HEK293 (cell line): ENCODE data around the gene FBXO17.
A peak's percentile ranks its signal among the peaks of the same experiment; 100 is the strongest.

Experiments used
- CTCF ChIA-PET: fragments of 350-600 bp; formaldehyde crosslinking; extraction: SDS; loops from one replicate; lab custom pipeline; 2021; ENCODE audit warnings: antibody characterized with exemption; lab: Yijun Ruan, JAX
- POLR2A ChIA-PET: fragments of 300-600 bp; formaldehyde crosslinking; extraction: SDS; loops from one replicate; lab custom pipeline; 2020; ENCODE audit warnings: antibody characterized with exemption, inconsistent platforms; lab: Yijun Ruan, JAX
- H3K27ac ChIP-seq: fragments of 200-500 bp; sonication (Bioruptor generic); 2 replicates; pipeline ENCODE4 v1.5.1; 2014; ENCODE audit warnings: low read depth, low read length, control low read depth, inconsistent platforms; ENCODE audit errors: extremely low read depth
- H3K36me3 ChIP-seq, 2 experiments: fragments of 200-500 bp in 1 of 2; sonication (Bioruptor generic) in 1 of 2; 1 replicate in 1 of 2; 2 replicates in 1 of 2; pipeline ENCODE4 v1.5.1; 2014 to 2017; ENCODE audit warnings: inconsistent platforms in 2 of 2, low read length in 2 of 2; ENCODE audit not compliant: control insufficient read depth in 2 of 2, insufficient read depth in 1 of 2
- H3K4me1 ChIP-seq: fragments of 200-500 bp; sonication (Bioruptor generic); 2 replicates; pipeline ENCODE4 v1.5.1; 2014; ENCODE audit warnings: mild to moderate bottlenecking, low read length, inconsistent platforms; ENCODE audit not compliant: control insufficient read depth, insufficient read depth
- H3K4me3 ChIP-seq: 2 replicates; pipeline ENCODE4 v1.5.1; 2011; ENCODE audit warnings: low read depth, mild to moderate bottlenecking, control low read depth, low read length, moderate library complexity
- H3K9me3 ChIP-seq: fragments of 200-500 bp; sonication (Bioruptor generic); 2 replicates; pipeline ENCODE4 v1.5.1; 2014; ENCODE audit warnings: low read depth, low read length, inconsistent platforms; ENCODE audit not compliant: control insufficient read depth, insufficient read depth
- EGR2 ChIP-seq: fragments of 450-650 bp; formaldehyde crosslinking; IDR thresholded peaks from 2 replicates; pipeline ENCODE4 v1.5.1; 2016; ENCODE audit warnings: low read depth, missing biosample characterization, missing genetic modification characterization
- KLF16 ChIP-seq: fragments of 450-650 bp; formaldehyde crosslinking; IDR thresholded peaks from 2 replicates; pipeline ENCODE4 v1.5.1; 2017; ENCODE audit warnings: missing biosample characterization, missing genetic modification characterization
- PATZ1 ChIP-seq: fragments of 450-650 bp; formaldehyde crosslinking; IDR thresholded peaks from 2 replicates; pipeline ENCODE4 v1.5.1; 2016; ENCODE audit warnings: missing biosample characterization, missing genetic modification characterization
- PRDM1 ChIP-seq: fragments of 450-650 bp; formaldehyde crosslinking; IDR thresholded peaks from 2 replicates; pipeline ENCODE4; 2016; ENCODE audit warnings: missing biosample characterization, missing genetic modification characterization
- SALL2 ChIP-seq: fragments of 450-650 bp; formaldehyde crosslinking; IDR thresholded peaks from 2 replicates; pipeline ENCODE4 v1.5.0; 2017; ENCODE audit warnings: missing biosample characterization, mild to moderate bottlenecking, missing genetic modification characterization, borderline replicate concordance
- SETDB1 ChIP-seq: IDR thresholded peaks from one replicate; pipeline ENCODE4 v1.6.1; 2017; ENCODE audit warnings: mild to moderate bottlenecking, low read length, moderate library complexity, mixed read lengths; ENCODE audit not compliant: insufficient read length
- ZBTB49 ChIP-seq: fragments of 450-650 bp; formaldehyde crosslinking; IDR thresholded peaks from 2 replicates; pipeline ENCODE4 v1.5.1; 2016; ENCODE audit warnings: missing biosample characterization, missing genetic modification characterization, low read depth
- ZEB2 ChIP-seq: fragments of 450-650 bp; formaldehyde crosslinking; IDR thresholded peaks from 2 replicates; pipeline ENCODE4 v1.5.1; 2016; ENCODE audit warnings: missing biosample characterization, missing genetic modification characterization
- ZFHX2 ChIP-seq: fragments of 450-650 bp; formaldehyde crosslinking; conservative IDR thresholded peaks from 2 replicates; pipeline ENCODE4 v1.5.1; 2016; ENCODE audit warnings: missing biosample characterization, missing genetic modification characterization
- ZFP3 ChIP-seq: fragments of 450-650 bp; formaldehyde crosslinking; IDR thresholded peaks from 2 replicates; pipeline ENCODE4 v1.5.1; 2016; ENCODE audit warnings: low read depth, missing biosample characterization, missing genetic modification characterization
- ZIC2 ChIP-seq: fragments of 450-650 bp; formaldehyde crosslinking; IDR thresholded peaks from 2 replicates; pipeline ENCODE4 v1.5.1; 2016; ENCODE audit warnings: missing biosample characterization, missing genetic modification characterization
- ZNF140 ChIP-seq: fragments of 450-650 bp; formaldehyde crosslinking; IDR thresholded peaks from 2 replicates; pipeline ENCODE4 v1.5.1; 2016; ENCODE audit warnings: missing biosample characterization, missing genetic modification characterization
- ZNF223 ChIP-seq: fragments of 450-650 bp; formaldehyde crosslinking; IDR thresholded peaks from 2 replicates; pipeline ENCODE4 v1.5.1; 2016; ENCODE audit warnings: missing biosample characterization, missing genetic modification characterization
- ZNF23 ChIP-seq: fragments of 450-650 bp; formaldehyde crosslinking; IDR thresholded peaks from 2 replicates; pipeline ENCODE4 v1.5.1; 2016; ENCODE audit warnings: missing biosample characterization, missing genetic modification characterization, borderline replicate concordance
- ZNF248 ChIP-seq: fragments of 450-650 bp; formaldehyde crosslinking; IDR thresholded peaks from 2 replicates; pipeline ENCODE4 v1.5.1; 2017; ENCODE audit warnings: missing biosample characterization, missing genetic modification characterization
- ZNF302 ChIP-seq: fragments of 450-650 bp; formaldehyde crosslinking; IDR thresholded peaks from 2 replicates; pipeline ENCODE4 v1.5.1; 2016; ENCODE audit warnings: missing biosample characterization, missing genetic modification characterization, low read depth
- ZNF391 ChIP-seq: fragments of 450-650 bp; formaldehyde crosslinking; IDR thresholded peaks from 2 replicates; pipeline ENCODE4 v1.5.1; 2016; ENCODE audit warnings: low read depth, missing biosample characterization, missing genetic modification characterization, borderline replicate concordance
- ZNF423 ChIP-seq: fragments of 450-650 bp; formaldehyde crosslinking; IDR thresholded peaks from 2 replicates; pipeline ENCODE4 v1.5.1; 2016; ENCODE audit warnings: missing biosample characterization, missing genetic modification characterization
- ZNF473 ChIP-seq: fragments of 450-650 bp; formaldehyde crosslinking; IDR thresholded peaks from 2 replicates; pipeline ENCODE4 v1.5.1; 2017; ENCODE audit warnings: missing biosample characterization, missing genetic modification characterization
- ZNF501 ChIP-seq: fragments of 450-650 bp; formaldehyde crosslinking; IDR thresholded peaks from 2 replicates; pipeline ENCODE4 v1.5.1; 2016; ENCODE audit warnings: missing biosample characterization, missing genetic modification characterization
- ZNF514 ChIP-seq: fragments of 450-650 bp; formaldehyde crosslinking; IDR thresholded peaks from 2 replicates; pipeline ENCODE4 v1.5.1; 2016; ENCODE audit warnings: missing biosample characterization, missing genetic modification characterization
- ZNF530 ChIP-seq: fragments of 450-650 bp; formaldehyde crosslinking; IDR thresholded peaks from 2 replicates; pipeline ENCODE4 v1.5.1; 2016; ENCODE audit warnings: low read depth, missing biosample characterization, missing genetic modification characterization
- ZNF624 ChIP-seq: fragments of 450-650 bp; formaldehyde crosslinking; IDR thresholded peaks from 2 replicates; pipeline ENCODE4 v1.5.1; 2017; ENCODE audit warnings: missing biosample characterization, missing genetic modification characterization
- ZNF660 ChIP-seq: fragments of 450-650 bp; IDR thresholded peaks from 2 replicates; pipeline ENCODE4 v1.5.1; 2018; ENCODE audit warnings: missing biosample characterization, mild to moderate bottlenecking, missing genetic modification characterization
- ZNF692 ChIP-seq: fragments of 450-650 bp; formaldehyde crosslinking; IDR thresholded peaks from 2 replicates; pipeline ENCODE4 v1.5.1; 2016; ENCODE audit warnings: missing biosample characterization, missing genetic modification characterization
- ZNF776 ChIP-seq: fragments of 450-650 bp; formaldehyde crosslinking; IDR thresholded peaks from 2 replicates; pipeline ENCODE4 v1.5.0; 2017; ENCODE audit warnings: missing biosample characterization, missing genetic modification characterization, borderline replicate concordance
- ZNF791 ChIP-seq: fragments of 450-650 bp; formaldehyde crosslinking; IDR thresholded peaks from 2 replicates; pipeline ENCODE4 v1.5.1; 2016; ENCODE audit warnings: missing biosample characterization, missing genetic modification characterization
- ZSCAN5A ChIP-seq: fragments of 450-650 bp; formaldehyde crosslinking; IDR thresholded peaks from 2 replicates; pipeline ENCODE4 v1.5.1; 2016; ENCODE audit warnings: missing biosample characterization, missing genetic modification characterization
- ZXDB ChIP-seq: fragments of 450-650 bp; formaldehyde crosslinking; IDR thresholded peaks from 2 replicates; pipeline ENCODE4 v1.5.1; 2016; ENCODE audit warnings: missing biosample characterization, missing genetic modification characterization

FBXO17 gene

GRCh38 chr19:38958301-38958700, 17.2 kb downstream of the FBXO17 start (continued):
- TF ChIP-seq ZNF692 (tag by site-specific recombination) (no peak), ZNF791 (no peak), ZNF473 (tag by site-specific recombination) (no peak), ZNF140 (tag by site-specific recombination) (no peak), ZBTB49 (no peak), ZNF501 (tag by site-specific recombination) (no peak), SALL2 (no peak), ZXDB (tag by site-specific recombination) (0 out of 2 replicates have a peak, but pooled peaks have one; percentile 33), ZEB2 (tag by site-specific recombination) (no peak), ZSCAN5A (tag by site-specific recombination) (no peak), ZFP3 (no peak), ZNF391 (tag by site-specific recombination) (no peak), SETDB1 (peak; percentile 50)

DNA sequence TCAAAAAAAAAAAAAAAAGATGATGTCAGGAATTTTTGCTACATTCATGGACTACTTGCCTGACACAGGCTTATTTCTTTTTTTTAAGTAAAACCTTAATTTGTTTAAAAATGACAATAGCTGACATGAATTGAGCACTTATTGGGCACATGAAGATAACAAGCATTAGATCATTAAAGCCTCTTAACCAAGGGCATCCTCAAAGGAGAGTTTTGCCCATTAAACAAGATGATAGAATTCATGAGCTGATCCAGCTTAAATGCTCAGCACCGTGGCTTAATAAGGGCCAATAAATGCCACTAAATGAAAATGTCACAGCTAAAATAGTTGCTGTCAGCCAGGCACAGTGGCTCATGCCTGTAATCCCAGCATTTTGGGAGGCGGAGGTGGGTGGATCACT, 19.3 kb downstream of the FBXO17 start:
- Histone ChIP-seq H3K4me3 (no peak overlapping the region), H3K9me3 (no peaks in the 10 kb centered on the region; the same call in 1 of the 2 replicates)
- POLR2A ChIA-PET = interaction anchor here (0.5 kb wide), 1 partner anchor 297 kb away, joined by 5 read pairs; no protein-coding TSS in a partner anchor

GRCh38 chr19:38953677-38954076, 21.9 kb downstream of the FBXO17 start:
- POLR2A ChIA-PET = interaction anchor here (0.6 kb wide), 1 partner anchor 82 kb away, joined by 3 read pairs; no protein-coding TSS in a partner anchor
- TF ChIP-seq PATZ1 (tag by site-specific recombination) (0 out of 2 replicates have a peak, but pooled peaks have one; percentile 9), ZIC2 (tag by site-specific recombination) (no peak), ZNF248 (0 out of 2 replicates have a peak, but pooled peaks have one; percentile 47), ZNF514 (no peak), ZNF776 (tag by site-specific recombination) (no peak), PRDM1 (peak; percentile 96), EGR2 (tag by site-specific recombination) (peak; percentile 100), ZNF302 (tag by site-specific recombination) (no peak), ZNF423 (tag by site-specific recombination) (no peak), ZNF23 (tag by site-specific recombination) (no peak), ZNF223 (tag by site-specific recombination) (0 out of 2 replicates have a peak, but pooled peaks have one; percentile 25), ZFHX2 (tag by site-specific recombination) (peak; percentile 99), ZNF624 (tag by site-specific recombination) (no peak), ZNF660 (tag by site-specific recombination) (no peak)

More for the DNA sequence above, 19.3 kb downstream of the FBXO17 start:
- Histone ChIP-seq H3K36me3 (peaks cover 13 to 71% of the 10 kb centered on the region in 2 experiments), H3K4me1 (no peaks in the 10 kb centered on the region), H3K27ac (no peak overlapping the region)
- peak; percentile 31; the same call in 1 of the 2 replicates for TF ChIP-seq ZFHX2 (tag by site-specific recombination)
- TF ChIP-seq ZNF530 = no peak
- TF ChIP-seq SETDB1 = no peak
- no peak for TF ChIP-seq KLF16
- CTCF ChIA-PET = interaction anchor here (0.5 to 2.8 kb wide), 11 partner anchors 20 to 1100 kb away, joined by 3 to 9 read pairs (median 3); partner anchors contain the start of genes FAM98C, FBXO17, MRPS12 and SARS2

More at GRCh38 chr19:38953677-38954076, 21.9 kb downstream of the FBXO17 start:
- H3K4me1 ChIP-seq = no peaks in the 10 kb centered on the region
- H3K27ac ChIP-seq = no peak overlapping the region
- no peak overlapping the region for H3K4me3 ChIP-seq
- CTCF ChIA-PET = interaction anchor here (0.6 to 2.1 kb wide), 3 partner anchors 8 to 373 kb away, joined by 6 to 8 read pairs (median 7); partner anchors contain the start of genes MRPS12 and SARS2
- no peaks in the 10 kb centered on the region; the same call in 1 of the 2 replicates for H3K9me3 ChIP-seq
- H3K36me3 ChIP-seq = peaks cover 22 to 67% of the 10 kb centered on the region in 2 experiments
